ENCODE results near the gene CCBE1. TPM values are rescaled to one million over a fixed set of nuclear protein-coding genes. Genes with fewer than 3 reads are reported as not detected.
A peak's percentile ranks its signal among the peaks of the same experiment; 100 is the strongest.

The CCBE1 gene
- 10 to 100 TPM in 1 of 4 donors, 1 to 10 TPM in 3; 1.5 to 10.9 (median 4.6) TPM for total RNA-seq

- Histone ChIP-seq H3K36me3 (no peaks in the 10 kb centered on the region), H3K27me3 (no peaks in the 10 kb centered on the region), H3K4me1 (peaks cover 0 to 3% of the 10 kb centered on the region in 2 donors), H3K27ac (peak within 1 kb of the TSS; percentile 15 to 40), H3K4me3 (peak within 1 kb of the TSS; percentile 50 to 63), H3K9me3 (no peaks in the 10 kb centered on the region)
- peak; percentile 59 to 64 for DNase-seq
- intact Hi-C loops (cut with DNase I; ENCODE audit: low total_unique reads): no loop called here
- peak; percentile 29 to 88 (median 82) for TF ChIP-seq CTCF (IDR thresholded peaks at IDR 0.05)
- TF ChIP-seq POLR2A (IDR thresholded peaks at IDR 0.05): no peak
These were observed at the start of gene CCBE1 for GRCh38 chr18:59697236-59697932. Gene CCBE1 (minus strand): TSS chr18:59697423.

- no peak for DNase-seq
- TF ChIP-seq CTCF (IDR thresholded peaks at IDR 0.05) (no peak), POLR2A (IDR thresholded peaks at IDR 0.05) (no peak)
- Histone ChIP-seq H3K4me3 (no peak overlapping the region), H3K27me3 (no peaks in the 10 kb centered on the region), H3K9me3 (no peaks in the 10 kb centered on the region), H3K4me1 (no peaks in the 10 kb centered on the region), H3K27ac (no peak overlapping the region), H3K36me3 (no peaks in the 10 kb centered on the region)
- intact Hi-C loops (cut with DNase I; ENCODE audit: low total_unique reads): no loop called here
These were observed 47.1 kb upstream of the CCBE1 start for GRCh38 chr18:59744271-59744721.

GRCh38 chr18:59743566-59743965 lies 46.3 kb upstream of the CCBE1 start:
- no peaks in the 10 kb centered on the region for H3K9me3 ChIP-seq
- no peaks in the 10 kb centered on the region for H3K4me1 ChIP-seq
- H3K36me3 ChIP-seq: no peaks in the 10 kb centered on the region
- no peaks in the 10 kb centered on the region for H3K27me3 ChIP-seq
- intact Hi-C loops (cut with DNase I; ENCODE audit: low total_unique reads): no loop called here
- TF ChIP-seq POLR2A (IDR thresholded peaks at IDR 0.05): no peak
- no peak for TF ChIP-seq CTCF (IDR thresholded peaks at IDR 0.05)
- no peak overlapping the region for H3K27ac ChIP-seq
- no peak overlapping the region for H3K4me3 ChIP-seq
- no peak for DNase-seq

- Histone ChIP-seq H3K4me1 (no peaks in the 10 kb centered on the region), H3K27ac (no peak overlapping the region), H3K36me3 (no peaks in the 10 kb centered on the region), H3K9me3 (no peaks in the 10 kb centered on the region), H3K4me3 (no peak overlapping the region), H3K27me3 (no peaks in the 10 kb centered on the region)
- TF ChIP-seq CTCF (IDR thresholded peaks at IDR 0.05): no peak
- no peak for TF ChIP-seq POLR2A (IDR thresholded peaks at IDR 0.05)
- no peak for DNase-seq
- intact Hi-C loops (cut with DNase I; ENCODE audit: low total_unique reads): no loop called here
These were observed 45.3 kb upstream of the CCBE1 start for GRCh38 chr18:59742325-59743111.

GRCh38 chr18:59740141-59740540 lies 42.9 kb upstream of the CCBE1 start:
- TF ChIP-seq CTCF (IDR thresholded peaks at IDR 0.05) (no peak), POLR2A (IDR thresholded peaks at IDR 0.05) (no peak)
- Histone ChIP-seq H3K27ac (no peak overlapping the region), H3K4me1 (no peaks in the 10 kb centered on the region), H3K4me3 (no peak overlapping the region), H3K27me3 (no peaks in the 10 kb centered on the region), H3K9me3 (no peaks in the 10 kb centered on the region), H3K36me3 (no peaks in the 10 kb centered on the region)
- DNase-seq: no peak
- intact Hi-C loops (cut with DNase I; ENCODE audit: low total_unique reads): no loop called here

All from uterus (tissue), 4 donors.